Measurements from ENCODE around the gene DCTN1.

DCTN1 gene

GRCh38 chr2:74333896-74334586, 46.1 kb downstream of the DCTN1 start:
- peaks cover 0 to 29% (median 11%) of the 10 kb centered on the region in 5 donors for H3K36me3 ChIP-seq (ENCODE audit: control insufficient read depth in 5 of 5, insufficient read depth in 5 of 5, low read length in 5 of 5)
- H3K27me3 ChIP-seq (ENCODE audit: control insufficient read depth in 5 of 5, insufficient read depth in 4 of 5, low read length in 5 of 5) = no peaks in the 10 kb centered on the region
- no peak overlapping the region for H3K9ac ChIP-seq (ENCODE audit: low read length in 5 of 5)
- H3K4me3 ChIP-seq (ENCODE audit: low read depth in 1 of 5, low read length in 5 of 5) = no peak overlapping the region
- H3K9me3 ChIP-seq (ENCODE audit: control insufficient read depth in 5 of 5, low read length in 5 of 5) = no peaks in the 10 kb centered on the region
- no peak overlapping the region for H3K27ac ChIP-seq (ENCODE audit: low read depth, low read length)
- H3K4me1 ChIP-seq (ENCODE audit: control insufficient read depth in 5 of 5, insufficient read depth in 5 of 5, low read length in 5 of 5) = no peaks in the 10 kb centered on the region

GRCh38 chr2:74333175-74333574, 46.9 kb downstream of the DCTN1 start:
- Histone ChIP-seq H3K4me1 (ENCODE audit: control insufficient read depth in 5 of 5, insufficient read depth in 5 of 5, low read length in 5 of 5) (no peaks in the 10 kb centered on the region), H3K4me3 (ENCODE audit: low read depth in 1 of 5, low read length in 5 of 5) (no peak overlapping the region), H3K27me3 (ENCODE audit: control insufficient read depth in 5 of 5, insufficient read depth in 4 of 5, low read length in 5 of 5) (no peaks in the 10 kb centered on the region), H3K27ac (ENCODE audit: low read depth, low read length) (no peak overlapping the region), H3K9ac (ENCODE audit: low read length in 5 of 5) (peak overlapping the region in 1 of 5 donors; percentile 31), H3K36me3 (ENCODE audit: control insufficient read depth in 5 of 5, insufficient read depth in 5 of 5, low read length in 5 of 5) (peaks cover 0 to 29% (median 11%) of the 10 kb centered on the region in 5 donors), H3K9me3 (ENCODE audit: control insufficient read depth in 5 of 5, low read length in 5 of 5) (no peaks in the 10 kb centered on the region)

- no peak overlapping the region for H3K4me3 ChIP-seq (ENCODE audit: low read depth in 1 of 5, low read length in 5 of 5)
- no peak overlapping the region for H3K27ac ChIP-seq (ENCODE audit: low read depth, low read length)
- H3K9me3 ChIP-seq (ENCODE audit: control insufficient read depth in 5 of 5, low read length in 5 of 5) = no peaks in the 10 kb centered on the region
- no peaks in the 10 kb centered on the region for H3K4me1 ChIP-seq (ENCODE audit: control insufficient read depth in 5 of 5, insufficient read depth in 5 of 5, low read length in 5 of 5)
- H3K36me3 ChIP-seq (ENCODE audit: control insufficient read depth in 5 of 5, insufficient read depth in 5 of 5, low read length in 5 of 5) = peaks cover 0 to 29% (median 11%) of the 10 kb centered on the region in 5 donors
- H3K9ac ChIP-seq (ENCODE audit: low read length in 5 of 5) = peak overlapping the region in 1 of 5 donors; percentile 31
- no peaks in the 10 kb centered on the region for H3K27me3 ChIP-seq (ENCODE audit: control insufficient read depth in 5 of 5, insufficient read depth in 4 of 5, low read length in 5 of 5)
Observed at GRCh38 chr2:74332550-74333174, 47.4 kb downstream of the DCTN1 start.

DNA sequence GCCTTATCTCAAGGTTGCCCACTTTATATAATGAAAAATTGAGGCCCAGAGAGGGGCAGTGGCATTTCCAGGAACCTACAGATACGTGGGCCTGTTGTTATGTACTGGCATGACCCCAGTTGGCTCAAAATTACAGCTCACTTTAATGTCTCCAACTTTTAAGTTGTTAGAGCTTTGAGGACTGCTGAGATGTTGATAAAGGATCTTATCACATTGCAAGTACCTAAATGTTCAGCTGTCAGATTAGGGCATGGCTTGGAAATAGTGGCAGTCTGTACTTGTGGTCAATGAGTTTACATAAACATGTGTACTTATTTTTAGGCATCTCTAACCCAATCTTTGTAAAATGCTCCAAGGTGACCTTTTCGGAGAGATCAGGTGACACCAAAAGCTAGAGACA, 51.5 kb downstream of the DCTN1 start:
- Histone ChIP-seq H3K27me3 (ENCODE audit: control insufficient read depth in 5 of 5, insufficient read depth in 4 of 5, low read length in 5 of 5) (no peaks in the 10 kb centered on the region), H3K4me3 (ENCODE audit: low read depth in 1 of 5, low read length in 5 of 5) (no peak overlapping the region), H3K36me3 (ENCODE audit: control insufficient read depth in 5 of 5, insufficient read depth in 5 of 5, low read length in 5 of 5) (peaks cover 4 to 29% (median 11%) of the 10 kb centered on the region in 5 donors), H3K4me1 (ENCODE audit: control insufficient read depth in 5 of 5, insufficient read depth in 5 of 5, low read length in 5 of 5) (no peaks in the 10 kb centered on the region), H3K9me3 (ENCODE audit: control insufficient read depth in 5 of 5, low read length in 5 of 5) (no peaks in the 10 kb centered on the region), H3K27ac (ENCODE audit: low read depth, low read length) (no peak overlapping the region), H3K9ac (ENCODE audit: low read length in 5 of 5) (no peak overlapping the region)

DNA sequence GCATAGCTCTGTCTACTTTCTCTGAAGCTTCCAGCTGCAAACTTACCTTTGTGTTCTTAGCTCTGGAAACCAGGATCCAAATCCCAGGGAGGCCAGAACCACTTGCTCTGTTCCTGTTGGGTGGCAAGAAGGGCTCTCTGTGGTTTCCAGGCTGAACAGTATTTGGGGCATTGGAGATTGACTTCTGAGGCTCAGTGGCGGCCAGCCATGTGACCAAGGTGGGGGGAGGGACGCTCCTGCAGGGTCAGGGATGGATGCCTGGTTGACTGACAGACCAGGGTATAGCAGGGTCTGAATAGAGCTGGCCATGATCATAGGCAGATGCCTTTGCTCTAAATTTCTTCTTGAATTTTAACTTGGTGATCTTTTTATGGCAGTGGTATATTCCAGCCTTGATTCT, 52.0 kb downstream of the DCTN1 start:
- no peak overlapping the region for H3K4me3 ChIP-seq (ENCODE audit: low read depth in 1 of 5, low read length in 5 of 5)
- no peaks in the 10 kb centered on the region for H3K4me1 ChIP-seq (ENCODE audit: control insufficient read depth in 5 of 5, insufficient read depth in 5 of 5, low read length in 5 of 5)
- no peaks in the 10 kb centered on the region for H3K9me3 ChIP-seq (ENCODE audit: control insufficient read depth in 5 of 5, low read length in 5 of 5)
- no peak overlapping the region for H3K27ac ChIP-seq (ENCODE audit: low read depth, low read length)
- H3K36me3 ChIP-seq (ENCODE audit: control insufficient read depth in 5 of 5, insufficient read depth in 5 of 5, low read length in 5 of 5) = peaks cover 4 to 29% (median 11%) of the 10 kb centered on the region in 5 donors
- no peak overlapping the region for H3K9ac ChIP-seq (ENCODE audit: low read length in 5 of 5)
- H3K27me3 ChIP-seq (ENCODE audit: control insufficient read depth in 5 of 5, insufficient read depth in 4 of 5, low read length in 5 of 5) = no peaks in the 10 kb centered on the region

GRCh38 chr2:74327627-74328026, 52.5 kb downstream of the DCTN1 start:
- no peak overlapping the region for H3K27ac ChIP-seq (ENCODE audit: low read depth, low read length)
- no peaks in the 10 kb centered on the region for H3K9me3 ChIP-seq (ENCODE audit: control insufficient read depth in 5 of 5, low read length in 5 of 5)
- H3K9ac ChIP-seq (ENCODE audit: low read length in 5 of 5) = no peak overlapping the region
- H3K36me3 ChIP-seq (ENCODE audit: control insufficient read depth in 5 of 5, insufficient read depth in 5 of 5, low read length in 5 of 5) = peaks cover 4 to 26% (median 11%) of the 10 kb centered on the region in 5 donors
- H3K27me3 ChIP-seq (ENCODE audit: control insufficient read depth in 5 of 5, insufficient read depth in 4 of 5, low read length in 5 of 5) = no peaks in the 10 kb centered on the region
- H3K4me1 ChIP-seq (ENCODE audit: control insufficient read depth in 5 of 5, insufficient read depth in 5 of 5, low read length in 5 of 5) = no peaks in the 10 kb centered on the region
- H3K4me3 ChIP-seq (ENCODE audit: low read depth in 1 of 5, low read length in 5 of 5) = no peak overlapping the region

GRCh38 chr2:74327199-74327598, 52.9 kb downstream of the DCTN1 start:
- peaks cover 4 to 22% (median 11%) of the 10 kb centered on the region in 5 donors for H3K36me3 ChIP-seq (ENCODE audit: control insufficient read depth in 5 of 5, insufficient read depth in 5 of 5, low read length in 5 of 5)

DNA sequence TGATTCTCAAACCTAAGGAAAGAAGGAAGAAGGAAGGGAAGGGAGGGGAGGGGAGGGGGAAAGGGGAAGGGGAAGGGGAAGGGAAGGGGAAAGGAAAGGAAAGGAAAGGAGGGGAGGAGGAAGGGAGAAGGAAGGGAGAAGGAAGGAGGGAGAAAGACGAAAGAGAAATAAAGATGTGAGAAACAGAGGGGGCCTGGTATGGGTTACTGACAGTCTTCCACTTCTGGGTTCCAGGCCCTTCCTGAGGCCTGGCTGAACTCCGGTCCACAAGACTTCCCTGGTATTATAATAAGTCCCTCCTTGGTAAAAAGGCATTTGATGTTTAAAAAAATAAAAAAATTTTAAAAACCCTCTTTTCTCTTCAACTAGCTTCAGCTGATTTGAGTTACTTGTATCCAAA, 54.3 kb downstream of the DCTN1 start:
- no peaks in the 10 kb centered on the region for H3K27me3 ChIP-seq (ENCODE audit: control insufficient read depth in 5 of 5, insufficient read depth in 4 of 5, low read length in 5 of 5)
- H3K36me3 ChIP-seq (ENCODE audit: control insufficient read depth in 5 of 5, insufficient read depth in 5 of 5, low read length in 5 of 5) = peaks cover 2 to 14% (median 6%) of the 10 kb centered on the region in 5 donors
- H3K4me3 ChIP-seq (ENCODE audit: low read depth in 1 of 5, low read length in 5 of 5) = no peak overlapping the region
- H3K27ac ChIP-seq (ENCODE audit: low read depth, low read length) = no peak overlapping the region
- H3K4me1 ChIP-seq (ENCODE audit: control insufficient read depth in 5 of 5, insufficient read depth in 5 of 5, low read length in 5 of 5) = no peaks in the 10 kb centered on the region
- H3K9ac ChIP-seq (ENCODE audit: low read length in 5 of 5) = no peak overlapping the region
- H3K9me3 ChIP-seq (ENCODE audit: control insufficient read depth in 5 of 5, low read length in 5 of 5) = no peaks in the 10 kb centered on the region

More at GRCh38 chr2:74327199-74327598, 52.9 kb downstream of the DCTN1 start:
- no peak overlapping the region for H3K4me3 ChIP-seq (ENCODE audit: low read depth in 1 of 5, low read length in 5 of 5)
- no peaks in the 10 kb centered on the region for H3K9me3 ChIP-seq (ENCODE audit: control insufficient read depth in 5 of 5, low read length in 5 of 5)
- no peaks in the 10 kb centered on the region for H3K4me1 ChIP-seq (ENCODE audit: control insufficient read depth in 5 of 5, insufficient read depth in 5 of 5, low read length in 5 of 5)
- H3K27ac ChIP-seq (ENCODE audit: low read depth, low read length) = no peak overlapping the region
- H3K9ac ChIP-seq (ENCODE audit: low read length in 5 of 5) = no peak overlapping the region
- H3K27me3 ChIP-seq (ENCODE audit: control insufficient read depth in 5 of 5, insufficient read depth in 4 of 5, low read length in 5 of 5) = no peaks in the 10 kb centered on the region

- Histone ChIP-seq H3K27me3 (ENCODE audit: control insufficient read depth in 5 of 5, insufficient read depth in 4 of 5, low read length in 5 of 5) (no peaks in the 10 kb centered on the region), H3K36me3 (ENCODE audit: control insufficient read depth in 5 of 5, insufficient read depth in 5 of 5, low read length in 5 of 5) (peaks cover 0 to 4% (median 0%) of the 10 kb centered on the region in 5 donors), H3K4me1 (ENCODE audit: control insufficient read depth in 5 of 5, insufficient read depth in 5 of 5, low read length in 5 of 5) (no peaks in the 10 kb centered on the region), H3K9me3 (ENCODE audit: control insufficient read depth in 5 of 5, low read length in 5 of 5) (no peaks in the 10 kb centered on the region), H3K27ac (ENCODE audit: low read depth, low read length) (no peak overlapping the region), H3K9ac (ENCODE audit: low read length in 5 of 5) (no peak overlapping the region), H3K4me3 (ENCODE audit: low read depth in 1 of 5, low read length in 5 of 5) (no peak overlapping the region)
Observed at GRCh38 chr2:74321737-74322136, 58.4 kb downstream of the DCTN1 start.

DNA sequence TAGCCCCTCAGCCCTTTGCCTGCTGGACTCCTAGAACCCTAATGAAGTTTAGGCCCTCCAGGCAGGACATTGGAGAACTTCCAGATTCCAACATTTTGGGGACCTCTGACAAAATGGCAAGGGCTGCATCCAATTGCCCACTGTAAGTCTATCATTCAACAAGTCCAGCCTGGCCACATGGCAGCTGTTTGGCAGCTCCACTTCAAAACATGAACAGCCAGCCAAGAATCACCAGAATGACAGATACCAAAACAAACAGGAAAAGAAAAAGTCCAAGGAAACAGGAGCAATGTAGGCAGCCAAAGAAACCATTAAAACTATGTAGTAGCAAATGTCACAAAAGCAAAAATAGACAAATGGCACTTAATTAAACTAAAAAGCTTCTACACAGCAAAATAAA, 62.4 kb downstream of the DCTN1 start:
- Histone ChIP-seq H3K4me1 (ENCODE audit: control insufficient read depth in 5 of 5, insufficient read depth in 5 of 5, low read length in 5 of 5) (no peaks in the 10 kb centered on the region), H3K9me3 (ENCODE audit: control insufficient read depth in 5 of 5, low read length in 5 of 5) (no peaks in the 10 kb centered on the region), H3K27me3 (ENCODE audit: control insufficient read depth in 5 of 5, insufficient read depth in 4 of 5, low read length in 5 of 5) (no peaks in the 10 kb centered on the region), H3K9ac (ENCODE audit: low read length in 5 of 5) (no peak overlapping the region), H3K4me3 (ENCODE audit: low read depth in 1 of 5, low read length in 5 of 5) (no peak overlapping the region), H3K36me3 (ENCODE audit: control insufficient read depth in 5 of 5, insufficient read depth in 5 of 5, low read length in 5 of 5) (peaks cover 0 to 10% (median 9%) of the 10 kb centered on the region in 5 donors), H3K27ac (ENCODE audit: low read depth, low read length) (no peak overlapping the region)

Measured in subcutaneous abdominal adipose tissue (tissue), 5 donors.